GM19099 (cell line): Measurements from ENCODE around the gene MED31.

ENCODE experiments used
- POLR2A ChIP-seq: IDR thresholded peaks from 3 replicates; pipeline ENCODE4 v1.6.1; 2011; ENCODE audit warnings: low read depth; ENCODE audit not compliant: insufficient read length; ENCODE audit errors: extremely low read depth

MED31 gene

GRCh38 chr17:6651354-6651918 lies at the start of gene MED31, which contains the start of gene C17orf100:
Gene MED31 (minus strand): TSS chr17:6651605. CDS start chr17:6651528, 77 bp downstream.
Gene C17orf100 (plus strand): TSS chr17:6651762. CDS start chr17:6651914, 152 bp downstream.
- TF ChIP-seq POLR2A = peak; percentile 73

DNA sequence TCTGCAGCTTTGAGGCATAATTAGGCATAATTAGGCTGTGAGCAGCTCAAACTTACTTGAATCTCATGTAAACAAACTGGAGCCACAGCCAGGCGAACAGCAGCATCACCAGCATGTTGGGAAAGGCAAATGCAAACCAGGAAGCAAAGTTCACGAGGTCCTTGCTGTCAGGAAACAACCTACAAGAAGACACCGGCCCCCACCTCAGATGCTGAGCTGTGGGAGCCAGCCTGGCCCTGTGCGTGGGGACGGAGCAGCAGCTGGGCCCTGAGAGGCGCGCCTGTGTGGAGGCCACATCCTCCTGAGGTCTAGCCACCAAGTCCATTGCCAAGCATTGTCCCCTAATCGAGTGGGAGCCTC lies 49.5 kb upstream of the MED31 start:
- no peak for TF ChIP-seq POLR2A

- no peak for TF ChIP-seq POLR2A
These were observed 48.9 kb upstream of the MED31 start for GRCh38 chr17:6699997-6700947.

GRCh38 chr17:6698004-6698403 lies 46.6 kb upstream of the MED31 start:
- no peak for TF ChIP-seq POLR2A

- TF ChIP-seq POLR2A = no peak
These were observed 45.5 kb upstream of the MED31 start for GRCh38 chr17:6696906-6697305.

GRCh38 chr17:6695565-6695964 lies 44.2 kb upstream of the MED31 start:
- no peak for TF ChIP-seq POLR2A

GRCh38 chr17:6695051-6695450 lies 43.6 kb upstream of the MED31 start:
- TF ChIP-seq POLR2A = no peak

GRCh38 chr17:6691546-6691945 lies 40.1 kb upstream of the MED31 start:
- no peak for TF ChIP-seq POLR2A

GRCh38 chr17:6690641-6691040 lies 39.2 kb upstream of the MED31 start:
- no peak for TF ChIP-seq POLR2A

GRCh38 chr17:6688944-6689343 lies 37.5 kb upstream of the MED31 start:
- TF ChIP-seq POLR2A = no peak

- TF ChIP-seq POLR2A = no peak
These were observed 34.6 kb upstream of the MED31 start for GRCh38 chr17:6686026-6686425.

DNA sequence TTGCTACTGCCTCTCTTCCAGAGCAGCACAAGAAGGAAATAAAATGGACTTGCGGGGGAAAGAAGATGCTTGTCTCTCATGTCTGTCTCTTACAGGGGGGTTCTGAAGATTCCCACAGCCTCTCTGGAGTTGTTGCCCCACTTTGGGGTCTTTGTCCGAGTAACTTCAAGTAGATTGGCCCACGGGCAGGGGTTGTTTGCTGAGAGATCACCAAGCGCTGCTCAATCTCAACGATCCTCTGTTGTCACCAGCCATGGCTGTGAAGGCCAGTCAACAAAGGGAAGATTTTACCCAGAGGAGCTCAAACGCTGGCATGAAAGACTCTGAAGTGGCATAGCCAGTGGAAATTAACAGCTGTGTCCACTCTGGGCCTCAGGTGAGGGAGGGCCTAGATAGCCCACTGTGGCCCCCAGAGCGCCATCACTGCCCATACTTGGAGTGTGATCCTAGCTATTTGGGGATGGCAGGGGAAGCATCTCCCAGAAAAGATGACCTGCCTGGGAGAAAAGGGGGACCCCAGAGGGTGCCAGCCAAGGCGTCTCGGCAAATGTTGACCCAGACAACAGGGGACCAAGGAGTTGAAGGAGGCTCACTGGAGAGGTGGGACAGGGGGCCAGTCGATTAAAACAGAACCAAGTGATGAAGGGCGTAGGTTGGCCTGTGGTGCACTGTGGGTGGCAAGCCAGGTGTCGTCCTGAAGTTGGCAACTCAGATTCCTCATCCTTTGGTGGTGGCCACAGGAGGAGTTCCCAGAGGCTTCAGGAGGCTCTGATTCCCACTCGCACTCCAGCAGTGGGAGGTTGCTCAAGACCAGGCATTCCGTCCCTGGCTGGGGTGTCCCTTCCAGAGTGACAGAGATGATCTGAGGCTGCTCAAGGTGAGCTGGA lies 33.7 kb upstream of the MED31 start:
- TF ChIP-seq POLR2A = no peak

DNA sequence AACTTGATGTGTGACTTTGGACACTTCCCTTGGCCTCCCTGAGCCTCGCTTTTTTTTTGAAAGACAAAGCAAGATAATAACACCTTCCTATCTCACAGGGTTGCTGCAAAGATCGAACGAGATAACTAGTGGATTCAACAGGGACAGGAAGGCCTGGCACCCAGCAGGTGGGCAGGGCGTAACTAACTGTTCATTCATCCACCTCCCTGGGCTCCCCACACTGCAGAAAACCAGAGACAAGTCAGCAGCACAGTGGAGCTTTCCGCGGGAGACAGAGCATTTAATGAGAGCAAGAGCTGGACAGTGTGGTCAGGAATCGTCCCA lies 33.0 kb upstream of the MED31 start:
- no peak for TF ChIP-seq POLR2A

GRCh38 chr17:6683730-6684459 lies 32.5 kb upstream of the MED31 start:
- no peak for TF ChIP-seq POLR2A
